Keratinocyte (primary cell): ENCODE measurements around the gene TRPM3. TPM values are rescaled to one million over a fixed set of nuclear protein-coding genes. Genes with fewer than 3 reads are reported as not detected.

Source experiments
- DNase-seq: peaks from one replicate; pipeline ENCODE4 v3.0.0-alpha.2; 2011; ENCODE audit warnings: low read depth, missing footprints, low spot score
- FAIRE-seq: peaks from 2 replicates; lab custom pipeline; 2011; peaks lifted over from hg19 to GRCh38; lab: Jason Lieb, UNC
- H2AFZ ChIP-seq: 2 replicates; pipeline ENCODE4 v1.6.0; 2012; ENCODE audit warnings: low read length, control low read depth, inconsistent platforms; ENCODE audit not compliant: control insufficient read depth
- H3K27ac ChIP-seq: 2 replicates; pipeline ENCODE4 v1.5.1; 2011; ENCODE audit warnings: low read length; ENCODE audit not compliant: control insufficient read depth, insufficient read depth
- H3K27me3 ChIP-seq: 3 replicates; pipeline ENCODE4 v1.6.0; 2011; ENCODE audit warnings: low read length; ENCODE audit not compliant: control insufficient read depth, insufficient read depth; ENCODE audit errors: extremely low read depth
- H3K36me3 ChIP-seq, 2 experiments: 2 replicates in 1 of 2; 3 replicates in 1 of 2; pipeline ENCODE4 v1.5.1; 2011; ENCODE audit warnings: low read length in 2 of 2, mild to moderate bottlenecking in 1 of 2; ENCODE audit not compliant: control insufficient read depth in 2 of 2, insufficient read depth in 2 of 2; ENCODE audit errors: extremely low read depth in 1 of 2
- H3K4me1 ChIP-seq: 3 replicates; pipeline ENCODE4 v1.5.1; 2011; ENCODE audit warnings: low read length; ENCODE audit not compliant: control insufficient read depth, insufficient read depth; ENCODE audit errors: extremely low read depth
- H3K4me2 ChIP-seq: 3 replicates; pipeline ENCODE4 v1.6.0; 2011; ENCODE audit warnings: low read depth, low read length; ENCODE audit not compliant: control insufficient read depth, insufficient read depth; ENCODE audit errors: extremely low read depth
- H3K4me3 ChIP-seq, 3 experiments: fragments of 200-600 bp in 1 of 3; sonication (generic) in 1 of 3; 2 replicates in 2 of 3; 3 replicates in 1 of 3; pipeline ENCODE4 v1.5.1; 2011 to 2016; ENCODE audit warnings: low read length in 3 of 3, mild to moderate bottlenecking in 3 of 3, control low read depth in 2 of 3, inconsistent platforms in 1 of 3, low read depth in 1 of 3, mixed read lengths in 1 of 3, mixed run types in 1 of 3, moderate library complexity in 1 of 3; ENCODE audit not compliant: control insufficient read depth in 2 of 3, insufficient read depth in 2 of 3; ENCODE audit errors: extremely low read depth in 1 of 3
- H3K79me2 ChIP-seq: 2 replicates; pipeline ENCODE4 v1.6.0; 2012; ENCODE audit warnings: low read length; ENCODE audit not compliant: control insufficient read depth, insufficient read depth
- H3K9ac ChIP-seq: 3 replicates; pipeline ENCODE4 v1.6.0; 2011; ENCODE audit warnings: low read length; ENCODE audit not compliant: control insufficient read depth, insufficient read depth; ENCODE audit errors: extremely low read depth
- H3K9me1 ChIP-seq: 3 replicates; pipeline ENCODE4 v1.6.0; 2011; ENCODE audit warnings: low read length; ENCODE audit not compliant: control insufficient read depth, insufficient read depth; ENCODE audit errors: extremely low read depth
- H3K9me3 ChIP-seq: 2 replicates; pipeline ENCODE4 v1.5.1; 2012; ENCODE audit warnings: low read depth, low read length; ENCODE audit not compliant: control insufficient read depth
- H4K20me1 ChIP-seq: 3 replicates; pipeline ENCODE4 v1.6.0; 2011; ENCODE audit warnings: low read length; ENCODE audit not compliant: control insufficient read depth, insufficient read depth; ENCODE audit errors: extremely low read depth
- CTCF ChIP-seq, 3 experiments: IDR thresholded peaks in 1 of 3; conservative IDR thresholded peaks in 1 of 3; optimal IDR thresholded peaks in 1 of 3; 2 replicates in 2 of 3; 3 replicates in 1 of 3; pipeline versions ENCODE3 to v1.5.1; 2011; ENCODE audit warnings: low read length in 3 of 3, mild to moderate bottlenecking in 3 of 3, moderate library complexity in 2 of 3, control low read depth in 1 of 3, inconsistent platforms in 1 of 3; ENCODE audit not compliant: insufficient read depth in 2 of 3; ENCODE audit errors: extremely low read depth in 1 of 3
- EZH2 ChIP-seq: IDR thresholded peaks from one replicate; pipeline ENCODE4 v1.6.1; 2012; ENCODE audit warnings: inconsistent platforms, mild to moderate bottlenecking, low read length, moderate library complexity
- dilution Hi-C: fragments of 300-500 bp; cut with MboI; formaldehyde crosslinking; loops from one replicate; pipeline ENCODE4 v1.7.0; 2020; ENCODE audit warnings: low sequenced_read_pairs; ENCODE audit not compliant: extremely low pct_ligation_motif_present
- polyA plus RNA-seq, 5 experiments: library from polyadenylated mRNA; depleted of rRNA in 3 of 5; stranded (reverse) in 3 of 5; stranded (forward) in 1 of 5; unstranded in 1 of 5; fragments of >200 nt; gene quantifications; 1 replicate in 1 of 5; 2 replicates in 3 of 5; 3 replicates in 1 of 5; pipeline versions ENCODE4 v1.2.1 to v1.2.3, GENCODE V29; 2011 to 2012; ENCODE audit warnings: missing spikeins in 2 of 5, low read depth in 1 of 5, low replicate concordance in 1 of 5

TRPM3 gene
- polyA plus RNA-seq, 1 donor (not counting 4 experiments of a cell fraction or from before 2014, with no cell fraction given) = 0.03 TPM

DNA sequence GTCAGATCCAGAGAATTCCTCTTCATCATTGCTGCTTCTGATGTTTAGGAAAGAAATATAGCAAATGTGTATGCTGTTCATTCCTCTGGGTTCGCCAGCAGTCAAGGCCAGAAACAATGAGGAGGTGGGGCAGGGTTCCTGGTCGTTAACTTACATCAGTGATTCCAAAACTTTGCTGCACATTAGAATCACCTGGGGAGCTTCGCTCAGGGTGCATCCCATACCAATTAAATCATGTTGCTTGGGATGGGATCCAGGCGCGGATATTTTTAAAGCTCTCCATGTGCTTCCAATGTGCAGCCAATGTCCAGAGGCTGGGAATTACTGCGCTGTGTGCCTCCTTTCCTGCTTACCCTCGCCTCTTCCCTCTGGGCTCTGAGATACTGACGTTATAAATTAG lies 479.1 kb downstream of the TRPM3 start:
- no peak overlapping the region for H3K27ac ChIP-seq
- no peak for FAIRE-seq
- H4K20me1 ChIP-seq = no peaks in the 10 kb centered on the region
- no peaks in the 10 kb centered on the region for H3K36me3 ChIP-seq
- H3K9me3 ChIP-seq = no peaks in the 10 kb centered on the region
- no peak for TF ChIP-seq CTCF (optimal IDR thresholded peaks at IDR 0.05 in 1 of 3, IDR thresholded peaks at IDR 0.05 in 1 of 3, conservative IDR thresholded peaks at IDR 0.05 in 1 of 3; ENCODE audit: extremely low read depth in 1 of 3, insufficient read depth in 2 of 3, low read length in 3 of 3)
- no peak for TF ChIP-seq EZH2
- H3K9ac ChIP-seq = no peak overlapping the region
- no peaks in the 10 kb centered on the region for H3K79me2 ChIP-seq
- no peak for DNase-seq
- H3K4me1 ChIP-seq = no peaks in the 10 kb centered on the region
- no peaks in the 10 kb centered on the region for H3K9me1 ChIP-seq
- dilution Hi-C loops = no loop called here
- no peak overlapping the region for H3K4me2 ChIP-seq
- no peaks in the 10 kb centered on the region for H3K27me3 ChIP-seq
- H3K4me3 ChIP-seq = no peak overlapping the region
- no peak overlapping the region for H2AFZ ChIP-seq

DNA sequence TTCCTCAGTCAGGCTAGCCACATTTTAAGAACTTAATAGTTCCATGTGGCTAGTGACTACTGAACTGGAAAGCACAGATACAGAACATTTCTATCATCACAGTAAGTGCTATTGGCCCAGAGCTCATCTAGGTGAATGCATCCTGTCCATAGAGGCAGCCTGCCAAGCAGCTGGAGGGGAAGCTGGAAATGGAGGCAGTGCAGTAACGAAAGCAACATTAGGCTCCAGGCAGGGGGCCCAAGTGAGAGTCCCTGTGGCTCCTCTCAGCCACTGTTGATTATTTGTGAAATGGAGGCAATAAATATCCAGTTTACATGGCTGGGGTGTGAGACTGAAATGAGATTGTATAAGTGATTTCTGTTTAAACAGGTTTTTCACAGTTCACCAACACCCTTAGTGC lies 479.8 kb downstream of the TRPM3 start:
- H3K79me2 ChIP-seq = no peaks in the 10 kb centered on the region

DNA sequence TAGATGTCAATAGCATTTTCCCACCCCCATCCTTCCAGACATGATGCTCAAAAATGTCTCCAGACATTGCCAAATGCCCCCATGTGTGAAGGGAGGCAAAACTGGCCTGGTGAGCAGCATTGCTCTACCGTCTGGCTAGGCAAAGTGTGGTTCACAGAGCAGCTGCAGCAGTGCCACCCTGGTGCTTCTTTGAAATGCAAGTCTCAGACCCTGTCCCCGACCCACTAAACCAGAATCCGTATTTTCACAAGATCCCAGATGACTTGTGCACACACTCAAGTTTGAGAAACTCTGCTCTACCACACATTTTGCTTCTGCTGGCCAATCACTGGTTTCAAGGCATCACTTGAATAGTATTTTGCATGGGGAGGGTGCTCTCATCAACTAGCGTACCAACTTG lies 480.4 kb downstream of the TRPM3 start:
- FAIRE-seq (no peak), DNase-seq (no peak)
- no peaks in the 10 kb centered on the region for H3K9me3 ChIP-seq
- no peaks in the 10 kb centered on the region for H3K9me1 ChIP-seq
- H3K9ac ChIP-seq = no peak overlapping the region
- TF ChIP-seq EZH2 (no peak), CTCF (optimal IDR thresholded peaks at IDR 0.05 in 1 of 3, IDR thresholded peaks at IDR 0.05 in 1 of 3, conservative IDR thresholded peaks at IDR 0.05 in 1 of 3; ENCODE audit: extremely low read depth in 1 of 3, insufficient read depth in 2 of 3, low read length in 3 of 3) (no peak)
- H3K79me2 ChIP-seq = no peaks in the 10 kb centered on the region
- H3K4me1 ChIP-seq = no peaks in the 10 kb centered on the region
- H3K27me3 ChIP-seq = no peaks in the 10 kb centered on the region
- no peak overlapping the region for H2AFZ ChIP-seq
- dilution Hi-C loops = no loop called here
- no peaks in the 10 kb centered on the region for H4K20me1 ChIP-seq
- H3K36me3 ChIP-seq = no peaks in the 10 kb centered on the region
- H3K4me3 ChIP-seq = no peak overlapping the region
- no peak overlapping the region for H3K4me2 ChIP-seq
- H3K27ac ChIP-seq = no peak overlapping the region

More for the DNA sequence above, 479.8 kb downstream of the TRPM3 start:
- no peaks in the 10 kb centered on the region for H3K27me3 ChIP-seq
- H2AFZ ChIP-seq = no peak overlapping the region
- FAIRE-seq (no peak), DNase-seq (no peak)
- H3K4me1 ChIP-seq = no peaks in the 10 kb centered on the region
- dilution Hi-C loops = no loop called here
- no peak for TF ChIP-seq EZH2
- no peak overlapping the region for H3K4me3 ChIP-seq
- H4K20me1 ChIP-seq = no peaks in the 10 kb centered on the region
- H3K36me3 ChIP-seq = no peaks in the 10 kb centered on the region
- no peak overlapping the region for H3K4me2 ChIP-seq
- H3K27ac ChIP-seq = no peak overlapping the region
- no peaks in the 10 kb centered on the region for H3K9me1 ChIP-seq
- H3K9me3 ChIP-seq = no peaks in the 10 kb centered on the region
- no peak overlapping the region for H3K9ac ChIP-seq
